ENCODE measurements around the gene GBX2.
"Not testable (repeated sequence)": the region's sequence is repeated elsewhere in the genome, so short reads cannot be mapped to it uniquely, and the experiment has no call there.

The GBX2 gene

DNA sequence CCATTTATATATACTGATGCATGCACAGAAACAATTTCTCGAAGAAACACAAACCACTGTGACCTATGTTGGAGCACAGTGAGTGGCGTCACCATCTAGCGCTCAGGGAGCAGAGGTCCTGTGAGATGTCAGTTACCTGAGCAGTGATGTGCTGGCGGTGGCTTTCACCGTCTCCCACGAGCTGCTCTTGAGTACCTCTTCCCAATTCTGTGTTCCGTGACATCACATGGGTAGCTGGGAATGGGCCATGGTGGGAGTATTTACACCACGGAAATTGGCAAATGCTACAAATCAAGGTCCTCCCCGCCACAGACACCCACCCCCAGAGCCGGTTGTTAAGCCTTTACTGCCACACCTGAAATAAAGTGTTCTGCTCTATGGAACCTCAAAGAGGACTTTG lies 24.4 kb downstream of the GBX2 start:
- DNase-seq: no peak

DNA sequence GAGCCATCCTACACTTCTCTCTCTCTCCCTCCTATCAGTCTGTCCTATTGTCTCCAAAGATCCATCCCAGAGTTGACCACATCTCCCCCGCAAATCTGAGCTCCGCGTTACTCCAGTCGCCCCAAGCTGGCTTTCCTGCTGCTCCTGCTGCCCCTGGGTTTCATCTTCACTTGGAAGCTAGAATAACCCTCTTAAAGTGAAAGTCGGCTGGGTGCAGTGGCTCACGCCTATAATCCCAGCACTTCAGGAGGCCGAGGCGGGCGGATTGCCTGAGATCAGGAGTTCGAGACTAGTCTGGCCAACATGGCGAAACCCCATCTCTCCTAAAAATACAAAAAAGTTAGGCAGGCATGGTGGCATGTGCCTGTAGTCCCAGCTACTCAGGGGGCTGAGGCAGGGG lies 26.6 kb downstream of the GBX2 start:
- not testable (repeated sequence) for DNase-seq

DNA sequence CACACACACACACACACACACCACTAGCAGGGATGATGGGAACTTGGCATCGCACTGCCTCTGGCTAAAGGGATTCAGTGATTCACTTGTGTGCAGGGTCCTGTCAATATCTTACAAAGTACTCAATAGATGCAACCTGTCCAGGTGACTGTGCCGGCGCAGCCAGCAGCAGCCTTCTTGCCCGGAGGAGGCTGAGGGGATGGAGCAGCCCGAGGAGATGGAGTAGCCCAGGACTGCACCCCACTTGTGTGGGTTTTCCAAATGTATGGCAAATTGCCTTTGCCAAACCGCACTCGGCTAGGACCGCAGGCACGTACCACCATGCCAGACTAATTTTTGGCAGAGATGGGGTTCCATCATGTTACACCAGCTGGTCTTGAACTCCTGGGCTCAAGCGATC lies 31.1 kb downstream of the GBX2 start:
- DNase-seq: no peak

DNA sequence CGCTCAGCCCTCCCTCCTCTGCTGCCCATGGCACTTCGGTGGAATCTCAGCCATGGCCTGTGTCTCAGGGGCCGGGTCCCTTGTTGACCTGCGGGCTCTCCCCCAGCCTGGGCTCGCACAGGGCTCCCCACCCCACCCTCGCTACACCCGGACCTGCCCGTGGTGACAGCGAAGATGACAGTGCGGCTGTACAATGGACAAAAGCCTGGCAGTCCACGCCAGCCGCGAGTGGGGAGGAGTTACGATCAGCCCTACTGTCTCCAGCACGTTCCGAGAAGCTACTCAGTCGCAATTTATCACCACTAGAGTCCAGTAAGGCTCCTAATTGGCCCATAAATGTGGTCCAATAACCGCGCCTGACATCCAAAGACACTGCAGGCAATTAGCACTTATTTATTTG lies 31.6 kb downstream of the GBX2 start:
- DNase-seq: no peak

DNA sequence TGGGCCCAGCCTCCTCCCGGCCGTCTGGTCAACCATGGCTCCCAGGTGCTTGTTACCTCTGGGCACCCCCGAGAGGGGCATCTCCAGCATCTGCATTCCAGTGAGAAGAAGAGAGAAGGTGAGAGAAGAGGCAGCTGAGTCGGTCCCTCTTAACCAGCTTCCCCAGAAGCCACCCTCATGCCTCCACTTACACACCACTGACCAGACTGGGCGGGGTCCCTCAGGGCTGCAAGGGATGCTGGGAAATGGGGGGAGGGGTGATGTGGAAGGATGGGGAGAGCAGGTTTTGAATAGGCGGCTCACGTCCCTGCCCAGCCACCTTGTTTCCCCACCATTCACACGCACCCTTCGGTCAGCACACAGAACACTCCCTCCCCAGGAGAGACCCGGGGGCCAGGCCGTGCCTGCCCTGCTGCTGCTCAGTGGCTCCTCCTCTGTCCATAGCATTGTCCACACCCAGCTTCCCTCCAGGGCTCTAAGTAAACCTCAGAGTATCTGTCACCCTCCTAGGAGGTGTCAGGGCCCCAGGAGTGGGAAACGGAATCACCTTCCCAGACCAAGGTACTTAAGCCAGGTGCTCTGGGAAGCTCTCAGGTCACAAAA lies 34.7 kb downstream of the GBX2 start:
- DNase-seq: no peak

DNA sequence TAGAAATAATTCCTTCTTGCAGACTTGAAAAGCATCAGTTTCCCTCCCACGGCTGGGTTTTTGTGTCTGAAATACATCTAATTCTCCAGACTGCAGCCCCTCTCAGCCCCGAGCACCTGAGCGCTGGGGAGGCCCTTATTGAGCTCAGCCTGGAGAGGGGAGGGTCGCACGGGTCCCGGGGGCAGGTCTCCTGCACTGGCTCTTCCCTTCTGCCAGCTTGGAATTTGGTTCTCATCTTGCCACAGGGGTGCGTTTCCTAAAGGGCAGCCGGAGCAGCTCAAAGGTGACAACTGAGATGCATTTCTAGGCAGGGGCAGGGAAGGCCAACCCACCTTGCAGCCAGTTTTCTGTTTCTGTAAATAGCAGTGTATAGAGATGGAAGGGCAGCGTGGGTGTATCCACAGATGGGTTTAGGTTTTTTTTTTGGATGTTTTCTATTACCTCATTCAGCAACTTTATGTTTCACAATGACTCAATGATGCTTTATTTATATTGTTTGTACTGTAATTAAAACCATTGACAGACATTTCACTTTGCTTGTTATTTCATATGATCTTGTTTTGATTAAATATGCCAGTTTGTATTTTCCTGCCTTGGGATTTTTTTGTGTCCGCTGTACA lies 37.0 kb downstream of the GBX2 start:
- DNase-seq: no peak

DNA sequence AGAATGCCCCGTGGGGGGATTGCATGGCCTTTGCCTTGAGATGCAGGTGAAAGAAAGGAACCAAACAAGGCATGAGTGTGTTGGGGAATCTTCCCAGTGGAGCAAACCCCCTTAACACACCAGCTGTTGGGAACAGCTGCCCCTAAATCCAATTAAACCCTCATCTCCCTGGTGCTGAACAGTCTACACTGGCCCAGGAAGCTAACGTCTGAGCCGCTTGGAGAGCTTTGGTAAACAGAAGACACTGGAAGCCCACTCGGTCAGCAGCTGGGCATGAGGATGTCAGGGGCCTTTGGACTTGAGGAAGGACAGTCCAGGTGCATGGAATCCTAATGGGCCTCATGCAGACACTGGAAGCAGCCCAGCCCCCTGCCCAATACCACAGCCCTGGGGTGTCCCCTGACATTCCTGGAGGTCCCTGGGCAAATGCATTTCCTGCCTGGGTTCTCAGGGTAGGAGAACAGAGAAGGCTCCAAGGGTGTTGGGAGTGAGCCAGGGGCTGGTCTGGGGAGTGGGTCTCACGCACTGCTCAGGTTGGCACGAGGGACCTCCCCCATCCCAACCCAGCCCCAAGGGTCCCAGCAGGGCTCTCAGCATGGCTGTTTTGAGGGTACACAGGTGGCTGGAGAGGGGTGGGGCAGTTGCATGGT lies 37.7 kb downstream of the GBX2 start:
- no peak for DNase-seq

DNA sequence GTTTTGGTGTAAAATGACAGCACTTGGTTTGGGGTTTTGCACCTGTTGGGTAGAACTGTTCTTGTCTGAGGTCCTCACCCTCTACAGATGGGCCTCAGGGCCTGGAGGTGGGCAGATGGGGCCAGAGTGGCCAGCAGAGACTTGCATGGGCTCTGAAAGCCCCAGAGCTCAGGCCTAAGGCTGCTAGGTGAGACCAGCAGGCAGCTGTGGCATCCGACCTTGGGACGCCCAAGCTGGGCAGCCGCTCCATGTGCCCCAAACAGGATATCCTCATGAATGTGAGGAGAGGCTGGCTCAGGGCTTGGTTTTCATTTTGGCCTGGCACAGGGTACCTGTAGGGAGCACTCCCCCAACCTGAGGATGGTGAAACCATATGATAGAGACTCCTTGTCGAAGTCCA lies 38.3 kb downstream of the GBX2 start:
- DNase-seq: no peak

DNA sequence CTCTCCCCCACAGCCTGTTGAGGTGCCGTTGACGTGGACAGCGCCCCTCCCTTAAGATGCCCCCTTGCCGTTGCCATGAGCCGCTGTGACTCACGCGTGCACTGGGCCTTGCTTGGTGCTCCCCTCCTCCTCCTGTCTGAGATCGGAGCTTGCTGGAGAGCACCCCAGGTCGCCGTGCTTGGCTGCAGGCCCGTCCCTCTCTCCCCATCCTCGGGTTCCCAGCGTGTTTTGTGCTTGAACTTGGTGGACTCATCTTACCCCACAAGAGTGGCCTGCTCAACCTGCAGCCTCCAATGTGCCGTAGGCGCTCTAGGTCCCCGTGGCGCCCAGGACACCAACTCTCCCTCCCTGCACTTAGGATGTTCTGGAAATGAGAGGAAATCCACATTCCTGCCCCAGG lies 39.9 kb downstream of the GBX2 start:
- DNase-seq: no peak

DNA sequence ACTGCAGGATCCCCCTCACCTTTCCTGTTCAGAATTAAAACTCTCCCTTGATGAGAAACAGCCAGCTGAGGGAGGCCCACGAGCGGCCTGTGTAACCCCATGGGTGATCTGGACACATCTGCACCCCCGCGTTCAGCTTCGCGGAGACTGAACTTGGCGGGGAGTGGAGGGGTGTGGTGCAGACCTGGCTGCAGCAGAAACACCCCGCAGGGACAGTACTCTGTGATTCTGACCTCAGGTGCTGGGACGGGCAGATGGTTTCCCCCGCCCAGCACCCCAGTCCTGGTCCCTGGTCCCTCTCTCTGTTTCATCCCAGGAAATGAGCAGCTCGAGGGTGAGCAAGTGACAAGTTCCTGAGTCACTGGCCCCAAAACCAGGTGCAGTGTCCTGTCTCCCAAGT lies 41.2 kb downstream of the GBX2 start:
- DNase-seq: no peak

DNA sequence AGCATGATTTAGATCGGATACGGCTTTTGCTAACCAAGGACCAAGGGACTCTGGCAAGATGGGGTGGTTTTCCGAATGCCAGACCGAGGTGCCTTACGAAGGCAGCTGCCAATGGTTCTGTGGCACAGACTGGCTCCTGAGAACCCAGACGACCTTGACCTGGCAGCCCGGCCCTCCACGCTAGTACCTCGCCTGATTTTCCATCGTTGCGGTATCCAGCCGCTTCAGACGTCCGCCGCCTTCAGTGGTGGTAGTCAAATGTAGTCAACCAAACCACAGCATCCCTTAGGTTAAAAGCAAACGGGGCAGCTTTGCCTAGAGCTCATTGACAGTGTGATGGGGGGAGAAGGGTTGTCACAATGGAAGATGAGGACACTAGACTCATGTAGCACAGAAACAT lies 42.6 kb downstream of the GBX2 start:
- no peak for DNase-seq

DNA sequence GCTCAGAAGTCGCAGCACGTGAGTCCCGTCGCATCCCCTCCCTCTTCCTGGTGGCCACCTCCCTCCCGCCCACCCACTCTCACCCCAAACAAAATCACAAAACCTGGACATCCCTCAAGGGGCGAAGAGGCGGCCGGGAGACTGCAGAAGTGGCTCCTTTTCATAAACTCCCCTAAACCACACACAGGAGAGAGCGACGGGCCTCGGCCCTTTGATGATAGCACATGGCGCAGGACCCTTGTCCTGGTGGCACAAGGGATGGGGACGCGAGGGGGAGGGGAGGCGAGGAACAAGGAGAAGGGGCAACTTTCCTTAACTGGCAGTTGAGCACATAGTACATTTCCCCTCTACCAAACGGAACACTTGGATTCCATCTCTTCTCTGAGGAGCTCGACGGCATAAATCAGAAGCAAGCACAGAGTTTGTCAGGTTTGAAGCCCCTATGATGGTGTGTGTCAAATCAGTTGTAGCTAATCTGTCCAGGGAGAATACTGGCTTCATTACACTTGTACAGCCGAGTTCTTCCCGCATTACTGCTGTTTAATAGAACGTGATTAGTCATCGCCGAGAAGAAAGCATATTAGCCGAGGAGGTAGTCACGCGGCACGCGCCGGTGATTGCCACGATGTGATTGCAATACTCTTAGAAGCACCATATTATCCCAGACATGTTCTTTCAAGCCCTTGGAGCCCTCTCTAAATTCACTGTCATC lies 43.8 kb downstream of the GBX2 start:
- DNase-seq: no peak

DNA sequence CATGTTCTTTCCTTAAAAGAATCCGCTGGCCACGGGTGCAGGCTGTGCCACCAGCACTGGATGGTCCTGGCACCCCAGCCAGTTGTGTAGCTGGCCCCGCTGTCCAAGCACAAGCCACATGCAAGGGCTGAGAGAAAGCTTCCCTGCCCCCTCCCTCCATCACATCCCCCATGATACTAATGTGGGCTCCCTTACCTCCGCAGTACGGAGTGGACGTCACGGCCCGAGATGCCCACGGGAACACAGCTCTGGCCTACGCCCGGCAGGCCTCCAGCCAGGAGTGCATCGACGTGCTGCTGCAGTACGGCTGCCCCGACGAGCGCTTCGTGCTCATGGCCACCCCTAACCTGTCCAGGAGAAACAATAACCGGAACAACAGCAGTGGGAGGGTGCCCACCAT lies 44.5 kb downstream of the GBX2 start:
- DNase-seq: no peak

DNA sequence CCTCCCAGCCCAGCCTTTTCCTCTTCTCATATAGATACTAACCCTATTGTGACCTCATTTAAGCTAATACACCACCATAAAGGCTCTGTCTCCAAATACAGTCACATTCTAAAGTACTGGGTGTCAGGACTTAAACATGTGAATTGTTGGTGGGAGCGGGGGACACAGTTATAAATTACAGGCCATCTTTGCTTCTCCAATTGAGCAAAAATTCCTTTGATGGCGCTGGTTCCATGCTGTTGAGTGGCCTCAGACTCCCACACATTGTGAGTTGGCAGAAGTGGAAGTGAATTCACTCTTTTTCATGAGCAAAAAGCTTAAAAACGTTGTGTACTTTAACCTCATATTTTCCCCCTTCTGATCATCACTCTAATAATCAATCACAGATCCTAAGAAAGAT lies 46.0 kb downstream of the GBX2 start:
- DNase-seq: no peak

DNA sequence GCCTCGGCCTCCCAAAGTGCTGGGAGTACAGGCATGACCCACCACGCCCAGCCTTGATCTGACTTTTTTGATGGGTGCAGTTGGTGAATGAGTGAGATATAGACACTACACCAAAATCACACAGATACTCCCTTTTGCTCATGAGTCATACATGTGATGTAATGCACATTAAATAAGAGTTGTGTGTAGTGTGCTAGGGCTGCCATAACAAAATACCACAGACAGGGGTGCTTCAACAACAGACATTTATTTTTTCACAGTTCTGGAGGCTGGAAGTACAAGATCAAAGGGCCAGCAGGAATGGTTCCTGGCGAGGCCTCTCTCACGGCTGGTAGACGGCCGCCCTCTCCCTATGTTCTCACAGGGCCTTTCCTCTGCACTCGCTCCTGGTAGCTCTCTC lies 46.6 kb downstream of the GBX2 start:
- no peak for DNase-seq

DNA sequence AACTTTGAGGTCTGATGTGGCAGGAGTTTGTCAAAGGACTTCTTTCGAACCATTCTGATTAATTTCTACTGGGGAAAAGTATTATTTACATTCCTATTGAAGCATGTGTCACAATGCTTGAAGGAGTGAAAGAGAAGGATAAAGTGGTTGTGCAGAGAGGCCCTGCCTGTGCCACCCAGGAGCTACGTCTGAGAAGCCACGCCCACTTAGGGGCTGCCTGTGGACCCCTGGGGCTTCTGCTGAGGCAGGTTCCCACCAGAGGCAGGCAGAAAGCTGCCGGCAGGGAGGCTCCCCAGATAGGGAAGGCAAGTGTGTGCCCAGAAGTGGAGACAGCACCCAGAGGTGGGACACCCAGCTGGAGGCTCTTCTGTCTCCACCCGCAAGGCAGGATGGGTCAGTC lies 47.4 kb downstream of the GBX2 start:
- no peak for DNase-seq

DNA sequence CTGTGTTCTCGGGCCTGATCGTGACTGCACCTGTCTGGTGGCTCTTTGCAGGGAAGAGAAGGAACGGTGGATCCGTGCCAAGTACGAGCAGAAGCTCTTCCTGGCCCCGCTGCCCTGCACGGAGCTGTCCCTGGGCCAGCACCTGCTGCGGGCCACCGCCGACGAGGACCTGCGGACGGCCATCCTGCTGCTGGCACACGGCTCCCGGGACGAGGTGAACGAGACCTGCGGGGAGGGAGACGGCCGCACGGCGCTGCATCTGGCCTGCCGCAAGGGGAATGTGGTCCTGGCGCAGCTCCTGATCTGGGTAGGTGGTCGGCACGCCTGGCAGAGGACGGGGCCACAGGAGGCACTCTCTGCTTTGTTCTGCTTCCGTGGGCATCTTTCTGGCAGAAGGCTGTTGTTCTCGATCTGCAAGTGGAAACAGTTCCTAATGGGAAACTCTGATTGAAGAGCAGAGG lies 48.0 kb downstream of the GBX2 start:
- no peak for DNase-seq

DNA sequence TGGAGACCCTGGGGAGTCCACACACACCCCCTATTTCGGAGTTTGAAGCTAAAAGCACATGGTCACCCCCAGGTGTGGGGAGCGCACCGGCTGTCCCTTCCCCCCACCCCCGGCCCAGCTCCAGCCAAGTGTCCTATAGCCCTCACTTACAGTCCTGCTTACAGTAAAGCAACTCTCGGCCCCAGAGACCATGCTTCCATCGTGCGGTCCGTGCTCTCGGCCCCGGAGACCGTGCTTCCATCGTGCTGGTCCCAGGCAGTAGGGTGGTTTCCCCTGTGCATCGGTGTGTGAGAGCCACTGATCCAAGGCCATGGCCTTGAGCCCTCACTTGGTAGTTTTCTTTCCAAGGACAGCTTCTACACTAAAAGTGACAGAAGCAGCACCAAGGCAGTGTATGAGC lies 48.7 kb downstream of the GBX2 start:
- no peak for DNase-seq

DNA sequence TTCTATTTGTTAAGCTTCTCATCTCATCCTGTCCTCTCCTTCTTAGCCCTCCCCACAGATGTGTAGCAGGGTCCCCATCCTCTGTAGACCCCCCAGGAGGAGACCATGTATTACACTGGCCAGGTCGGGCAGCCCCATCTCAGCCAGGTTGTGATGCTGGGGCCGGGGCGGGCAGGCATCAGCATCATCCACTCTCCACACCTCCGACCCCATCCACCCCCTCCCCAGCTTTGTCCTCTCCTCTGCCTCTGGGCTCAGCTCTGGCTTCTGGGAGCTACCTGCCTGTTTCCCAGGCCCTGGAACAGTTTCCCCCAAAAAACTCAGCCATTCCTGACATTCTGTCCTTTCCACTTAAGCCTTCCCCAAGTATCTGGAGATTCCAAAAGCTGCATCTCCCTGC lies 49.2 kb downstream of the GBX2 start:
- no peak for DNase-seq

DNA sequence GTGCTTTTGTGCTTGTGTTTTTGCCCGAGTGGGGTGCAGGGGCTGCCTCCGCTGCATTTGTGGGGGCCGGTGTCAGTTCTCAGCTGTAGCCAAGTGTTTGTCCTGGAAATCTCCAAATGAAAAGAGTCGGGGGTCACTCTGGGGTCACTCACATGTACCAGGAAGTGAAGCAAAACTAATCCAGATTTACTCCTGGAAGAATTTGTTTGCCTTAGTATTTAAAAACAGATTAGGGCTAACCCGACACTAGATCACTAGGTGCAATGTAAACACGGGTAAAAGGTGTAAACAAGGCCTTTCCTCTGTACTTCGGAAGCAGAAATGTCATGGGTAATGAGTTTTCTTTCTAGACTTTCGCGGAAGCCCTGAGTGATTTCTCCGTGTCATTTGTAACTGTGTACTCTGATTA lies 50.3 kb downstream of the GBX2 start:
- no peak for DNase-seq

DNA sequence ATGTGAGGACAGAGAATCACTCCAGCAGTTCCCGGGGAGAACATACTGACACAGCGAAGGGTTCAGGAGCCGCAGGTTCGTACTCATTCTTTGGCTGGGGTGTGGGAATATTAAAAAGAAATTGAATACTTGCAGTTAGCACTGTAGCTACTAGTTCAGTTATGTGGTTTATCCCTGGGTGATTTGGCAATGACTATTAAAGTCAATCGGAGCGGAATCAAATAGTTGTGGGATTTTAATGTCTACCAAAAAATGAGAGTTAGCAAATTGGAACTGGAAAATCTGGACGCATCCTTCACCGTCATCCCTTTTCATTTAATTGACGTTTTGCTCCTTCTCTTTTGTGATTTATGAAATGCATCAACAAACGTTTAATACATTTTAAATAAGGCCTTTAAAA lies 50.8 kb downstream of the GBX2 start:
- DNase-seq: no peak
